Measurements from ENCODE around the gene PEX11G.

The PEX11G gene

GRCh38 chr19:7427944-7428343 is 60.9 kb downstream of the PEX11G start:
- DNase-seq = no peak

- DNase-seq = no peak
Measured at GRCh38 chr19:7426986-7427385, 61.8 kb downstream of the PEX11G start.

All from activated T-cell treated with anti-CD3 and anti-CD28 coated beads for 4 hours (primary cell).